ENCODE measurements around the gene MED17.

Gene MED17

GRCh38 chr11:93831343-93832127 lies 47.5 kb downstream of the MED17 start:
- TF ChIP-seq CTCF (IDR thresholded peaks at IDR 0.05; ENCODE audit: control extremely low read depth, extremely low read depth, low read depth, missing control alignments), result no peak
- CTCF ChIA-PET, result interaction anchor here (1.6 kb wide), 1 partner anchor 12 kb away, joined by 5 read pairs; no protein-coding TSS in a partner anchor
- POLR2A ChIA-PET, result no interaction called here
- DNase-seq (ENCODE audit: extremely low spot score), result no peak

GRCh38 chr11:93832780-93833179 lies 48.7 kb downstream of the MED17 start:
- ChIA-PET POLR2A (no interaction called here), CTCF (interaction anchor here (0.6 kb wide), 1 partner anchor 13 kb away, joined by 3 read pairs; no protein-coding TSS in a partner anchor)
- no peak for TF ChIP-seq CTCF (IDR thresholded peaks at IDR 0.05; ENCODE audit: control extremely low read depth, extremely low read depth, low read depth, missing control alignments)
- DNase-seq (ENCODE audit: extremely low spot score), result no peak

GRCh38 chr11:93838967-93839366 lies 54.9 kb downstream of the MED17 start:
- CTCF ChIA-PET, result no interaction called here
- POLR2A ChIA-PET, result no interaction called here
- no peak for DNase-seq (ENCODE audit: extremely low spot score)
- no peak for TF ChIP-seq CTCF (IDR thresholded peaks at IDR 0.05; ENCODE audit: control extremely low read depth, extremely low read depth, low read depth, missing control alignments)

- POLR2A ChIA-PET, result no interaction called here
- TF ChIP-seq CTCF (IDR thresholded peaks at IDR 0.05; ENCODE audit: control extremely low read depth, extremely low read depth, low read depth, missing control alignments), result no peak
- DNase-seq (ENCODE audit: extremely low spot score), result no peak
- CTCF ChIA-PET, result no interaction called here
Measured at GRCh38 chr11:93840180-93840579, 56.1 kb downstream of the MED17 start.

GRCh38 chr11:93840981-93841380 lies 56.9 kb downstream of the MED17 start:
- no peak for DNase-seq (ENCODE audit: extremely low spot score)
- ChIA-PET CTCF (no interaction called here), POLR2A (no interaction called here)
- no peak for TF ChIP-seq CTCF (IDR thresholded peaks at IDR 0.05; ENCODE audit: control extremely low read depth, extremely low read depth, low read depth, missing control alignments)

- POLR2A ChIA-PET, result no interaction called here
- no peak for DNase-seq (ENCODE audit: extremely low spot score)
- TF ChIP-seq CTCF (IDR thresholded peaks at IDR 0.05; ENCODE audit: control extremely low read depth, extremely low read depth, low read depth, missing control alignments), result no peak
- CTCF ChIA-PET, result no interaction called here
Measured at GRCh38 chr11:93841446-93841845, 57.4 kb downstream of the MED17 start.

Data from GM10248 (cell line).